ENCODE data around the gene APEH. TPM values are rescaled to one million over a fixed set of nuclear protein-coding genes. Genes with fewer than 3 reads are reported as not detected.

Gene APEH
- total RNA-seq, 1 donor from 2014 or later: 80.8 TPM

DNA sequence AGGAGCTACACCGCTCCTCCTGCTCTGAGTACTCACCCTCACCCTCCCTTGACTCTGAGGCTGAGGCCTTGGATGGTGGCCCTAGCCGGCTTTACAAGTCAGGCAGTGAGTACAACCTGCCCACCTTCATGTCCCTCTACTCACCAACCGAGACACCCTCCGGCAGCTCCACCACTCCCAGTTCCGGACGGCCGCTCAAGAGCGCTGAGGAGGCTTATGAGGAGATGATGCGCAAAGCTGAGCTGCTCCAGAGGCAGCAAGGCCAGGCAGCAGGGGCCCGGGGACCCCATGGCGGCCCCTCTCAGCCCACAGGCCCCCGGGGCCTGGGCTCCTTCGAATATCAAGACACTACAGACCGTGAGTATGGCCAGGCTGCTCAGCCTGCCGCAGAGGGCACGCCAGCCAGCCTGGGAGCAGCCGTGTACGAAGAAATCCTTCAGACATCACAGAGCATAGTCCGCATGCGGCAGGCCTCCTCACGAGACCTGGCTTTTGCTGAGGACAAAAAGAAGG, 21.2 kb upstream of the APEH start:
- no peak overlapping the region for H3K4me3 Mint-ChIP-seq (ENCODE audit: unreplicated experiment)
- no peak for DNase-seq (ENCODE audit: low read depth)
- Histone ChIP-seq H3K36me3 (ENCODE audit: insufficient read depth, low read length) (no peaks in the 10 kb centered on the region), H3K9ac (ENCODE audit: low read length) (no peak overlapping the region), H3K79me2 (ENCODE audit: insufficient read depth, low read length) (no peaks in the 10 kb centered on the region), H3K4me1 (ENCODE audit: insufficient read depth, low read length) (no peaks in the 10 kb centered on the region), H3K27me3 (ENCODE audit: insufficient read depth, low read length) (peaks cover 2% of the 10 kb centered on the region), H4K20me1 (ENCODE audit: insufficient read depth, low read length) (no peaks in the 10 kb centered on the region), H3K9me3 (ENCODE audit: insufficient read depth, low read depth, low read length) (no peaks in the 10 kb centered on the region), H3K4me3 (ENCODE audit: insufficient read depth, low read depth, low read length) (no peak overlapping the region), H3K4me2 (ENCODE audit: low read length) (no peak overlapping the region), H2AFZ (ENCODE audit: low read depth, low read length) (no peak overlapping the region), H3K27ac (ENCODE audit: low read depth, low read length) (no peak overlapping the region)
- no peak for FAIRE-seq
- TF ChIP-seq, protein P1, sequence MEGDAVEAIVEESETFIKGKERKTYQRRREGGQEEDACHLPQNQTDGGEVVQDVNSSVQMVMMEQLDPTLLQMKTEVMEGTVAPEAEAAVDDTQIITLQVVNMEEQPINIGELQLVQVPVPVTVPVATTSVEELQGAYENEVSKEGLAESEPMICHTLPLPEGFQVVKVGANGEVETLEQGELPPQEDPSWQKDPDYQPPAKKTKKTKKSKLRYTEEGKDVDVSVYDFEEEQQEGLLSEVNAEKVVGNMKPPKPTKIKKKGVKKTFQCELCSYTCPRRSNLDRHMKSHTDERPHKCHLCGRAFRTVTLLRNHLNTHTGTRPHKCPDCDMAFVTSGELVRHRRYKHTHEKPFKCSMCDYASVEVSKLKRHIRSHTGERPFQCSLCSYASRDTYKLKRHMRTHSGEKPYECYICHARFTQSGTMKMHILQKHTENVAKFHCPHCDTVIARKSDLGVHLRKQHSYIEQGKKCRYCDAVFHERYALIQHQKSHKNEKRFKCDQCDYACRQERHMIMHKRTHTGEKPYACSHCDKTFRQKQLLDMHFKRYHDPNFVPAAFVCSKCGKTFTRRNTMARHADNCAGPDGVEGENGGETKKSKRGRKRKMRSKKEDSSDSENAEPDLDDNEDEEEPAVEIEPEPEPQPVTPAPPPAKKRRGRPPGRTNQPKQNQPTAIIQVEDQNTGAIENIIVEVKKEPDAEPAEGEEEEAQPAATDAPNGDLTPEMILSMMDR (IDR thresholded peaks at IDR 0.05; ENCODE audit: insufficient read depth, low read depth, low read length): no peak
- TF ChIP-seq EZH2 (IDR thresholded peaks at IDR 0.05; ENCODE audit: insufficient read depth, low read length): no peak
- H3K4me1 Mint-ChIP-seq (ENCODE audit: low read depth, unreplicated experiment): peaks cover 7% of the 10 kb centered on the region
- peaks cover 3% of the 10 kb centered on the region for H3K9me3 Mint-ChIP-seq (ENCODE audit: unreplicated experiment)
- H3K27me3 Mint-ChIP-seq (ENCODE audit: low read depth, unreplicated experiment): peaks cover 25% of the 10 kb centered on the region
- H3K27ac Mint-ChIP-seq (ENCODE audit: unreplicated experiment): no peak overlapping the region
- no peaks in the 10 kb centered on the region for H3K36me3 Mint-ChIP-seq (ENCODE audit: low read depth, unreplicated experiment)

DNA sequence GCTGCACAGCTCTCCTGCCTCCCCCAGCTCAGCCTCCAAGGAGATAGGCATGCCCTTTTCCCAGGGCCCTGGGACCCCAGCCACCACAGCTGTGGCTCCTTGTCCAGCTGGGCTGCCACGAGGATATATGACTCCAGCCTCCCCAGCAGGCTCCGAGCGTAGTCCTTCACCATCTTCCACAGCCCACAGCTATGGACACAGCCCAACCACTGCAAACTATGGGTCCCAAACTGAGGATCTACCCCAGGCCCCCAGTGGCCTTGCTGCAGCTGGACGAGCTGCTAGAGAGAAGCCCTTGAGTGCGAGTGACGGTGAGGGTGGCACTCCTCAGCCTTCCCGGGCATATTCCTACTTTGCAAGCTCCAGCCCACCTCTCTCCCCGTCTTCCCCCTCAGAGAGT, 20.5 kb upstream of the APEH start:
- H3K27ac Mint-ChIP-seq (ENCODE audit: unreplicated experiment): no peak overlapping the region

More for the DNA sequence above, 20.5 kb upstream of the APEH start:
- no peak overlapping the region for H2AFZ ChIP-seq (ENCODE audit: low read depth, low read length)
- H3K36me3 Mint-ChIP-seq (ENCODE audit: low read depth, unreplicated experiment): no peaks in the 10 kb centered on the region
- peaks cover 3% of the 10 kb centered on the region for H3K9me3 Mint-ChIP-seq (ENCODE audit: unreplicated experiment)
- H3K4me2 ChIP-seq (ENCODE audit: low read length): no peak overlapping the region
- FAIRE-seq (no peak), DNase-seq (ENCODE audit: low read depth) (no peak)
- H3K4me3 ChIP-seq (ENCODE audit: insufficient read depth, low read depth, low read length): no peak overlapping the region
- no peaks in the 10 kb centered on the region for H3K36me3 ChIP-seq (ENCODE audit: insufficient read depth, low read length)
- no peak overlapping the region for H3K4me3 Mint-ChIP-seq (ENCODE audit: unreplicated experiment)
- H3K27ac ChIP-seq (ENCODE audit: low read depth, low read length): no peak overlapping the region
- no peaks in the 10 kb centered on the region for H3K9me3 ChIP-seq (ENCODE audit: insufficient read depth, low read depth, low read length)
- H3K27me3 Mint-ChIP-seq (ENCODE audit: low read depth, unreplicated experiment): peaks cover 29% of the 10 kb centered on the region
- TF ChIP-seq EZH2 (IDR thresholded peaks at IDR 0.05; ENCODE audit: insufficient read depth, low read length): no peak
- TF ChIP-seq, protein P1 (IDR thresholded peaks at IDR 0.05; ENCODE audit: insufficient read depth, low read depth, low read length): no peak
- H3K9ac ChIP-seq (ENCODE audit: low read length): no peak overlapping the region
- peaks cover 2% of the 10 kb centered on the region for H3K27me3 ChIP-seq (ENCODE audit: insufficient read depth, low read length)
- H3K79me2 ChIP-seq (ENCODE audit: insufficient read depth, low read length): no peaks in the 10 kb centered on the region
- H3K4me1 ChIP-seq (ENCODE audit: insufficient read depth, low read length): no peaks in the 10 kb centered on the region
- H3K4me1 Mint-ChIP-seq (ENCODE audit: low read depth, unreplicated experiment): peaks cover 5% of the 10 kb centered on the region
- no peaks in the 10 kb centered on the region for H4K20me1 ChIP-seq (ENCODE audit: insufficient read depth, low read length)

All from astrocyte (in vitro differentiated cells and primary cell).